Left ventricle myocardium superior (tissue), 1 donor: ENCODE data around the gene MLNR. TPM values are rescaled to one million over a fixed set of nuclear protein-coding genes. Genes with fewer than 3 reads are reported as not detected.

Source experiments
- ATAC-seq: fragments of 200-7000 bp; cut with Tn5 transposase; one replicate; pipeline ENCODE4 v1.9.1; 2020; ENCODE audit warnings: mild to moderate bottlenecking, moderate library complexity
- DNase-seq: peaks from one replicate; pipeline ENCODE4 v3.0.0-alpha.2; 2020
- intact Hi-C: fragments of 100-400 bp; cut with micrococcal nuclease; formaldehyde crosslinking; loops from one replicate; pipeline ENCODE4 v1.11.0; 2022
- total RNA-seq: library from RNA; stranded (reverse); fragmentation: NEBNext Ultra II Directional; extraction: Animal tissue kit (Norgen Biotek cat#: 25700); gene quantifications from one replicate; pipeline ENCODE4 v1.2.1, GENCODE V29; 2021
- donor health status: DM: no; HTN: yes; CAD: no; lungs with severe emphysema.

The MLNR gene
- total RNA-seq, 1 donor from 2014 or later, result not detected

DNA sequence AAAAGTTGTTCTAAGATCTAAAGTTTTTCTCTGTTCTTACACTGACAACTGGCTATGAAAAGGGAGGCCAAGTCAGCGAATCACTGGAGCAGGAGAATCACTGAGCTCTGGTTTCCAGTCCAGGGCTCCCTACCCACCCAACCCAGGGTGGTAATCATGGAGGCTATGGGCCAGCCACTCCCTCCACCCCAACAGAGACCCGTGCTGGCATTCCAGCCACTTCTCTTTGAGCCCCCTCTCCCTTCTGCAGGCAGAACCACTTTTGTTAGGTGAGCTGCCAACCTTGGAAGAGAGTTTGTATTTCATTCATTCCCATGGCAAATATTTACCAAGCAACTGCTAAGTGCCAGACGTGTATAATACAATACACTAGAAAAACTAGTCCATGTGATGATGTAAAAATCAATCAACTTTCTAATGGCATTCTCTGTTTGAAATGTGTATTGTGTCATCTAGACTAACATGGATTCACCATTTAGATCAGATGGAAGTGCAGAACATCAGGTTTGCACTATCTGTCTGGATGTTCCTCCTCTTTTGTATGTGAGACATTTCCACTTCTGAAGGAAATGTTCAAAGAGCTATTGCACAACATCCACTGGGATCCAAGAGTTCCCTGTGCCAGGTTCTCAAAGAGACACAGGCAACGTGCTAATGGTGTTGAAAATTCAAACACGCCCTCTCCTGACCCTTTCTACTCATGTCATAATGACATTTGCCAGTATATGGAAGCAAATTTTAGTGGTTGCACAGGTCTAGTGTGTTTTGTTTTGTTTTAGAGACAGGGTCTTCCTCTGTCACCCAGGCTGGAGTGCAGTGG, 5.3 kb downstream of the MLNR start:
- intact Hi-C loops, result no loop called here
- DNase-seq (no peak), ATAC-seq (peak; percentile 88)

DNA sequence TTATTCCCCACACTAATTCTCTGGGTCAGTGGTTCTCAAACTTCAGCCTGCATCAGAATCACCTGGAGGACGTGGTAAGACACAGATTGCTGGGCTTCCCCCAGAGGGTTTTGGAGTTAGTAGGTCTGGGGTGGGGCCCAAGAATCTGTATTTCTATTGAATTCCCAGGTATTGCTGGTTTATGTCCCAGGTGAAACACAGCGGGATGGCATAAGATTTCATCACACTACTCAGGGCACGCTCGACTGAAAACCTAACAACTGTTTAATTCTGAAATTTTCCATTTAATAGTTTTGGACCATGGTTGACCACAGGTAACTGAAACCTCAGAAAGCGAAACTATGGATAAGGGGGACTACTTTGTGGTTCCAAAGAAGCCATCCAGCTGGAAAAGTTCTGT, 6.5 kb downstream of the MLNR start:
- no peak for DNase-seq
- intact Hi-C loops, result no loop called here
- no peak for ATAC-seq

DNA sequence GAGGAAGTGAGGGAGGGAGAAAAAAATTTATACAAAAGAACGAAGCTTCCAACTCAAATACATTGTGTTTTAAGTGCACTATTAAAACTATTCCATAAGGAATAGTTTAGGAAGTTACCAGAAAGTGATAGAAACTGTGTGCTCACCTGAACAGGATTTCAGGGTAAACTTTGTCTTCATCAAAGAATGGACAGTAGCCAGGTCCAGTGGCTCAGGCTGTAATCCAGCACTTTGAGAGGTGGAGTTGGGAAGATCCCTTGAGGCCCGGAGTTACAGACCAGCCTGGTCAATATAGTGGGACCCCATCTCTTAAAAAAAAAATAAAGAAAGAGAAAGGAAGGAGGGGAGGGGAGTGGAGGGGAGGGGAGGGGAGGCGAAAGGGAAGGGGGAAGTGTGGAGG, 14.6 kb downstream of the MLNR start:
- DNase-seq (no peak), ATAC-seq (no peak)
- intact Hi-C loops, result no loop called here

DNA sequence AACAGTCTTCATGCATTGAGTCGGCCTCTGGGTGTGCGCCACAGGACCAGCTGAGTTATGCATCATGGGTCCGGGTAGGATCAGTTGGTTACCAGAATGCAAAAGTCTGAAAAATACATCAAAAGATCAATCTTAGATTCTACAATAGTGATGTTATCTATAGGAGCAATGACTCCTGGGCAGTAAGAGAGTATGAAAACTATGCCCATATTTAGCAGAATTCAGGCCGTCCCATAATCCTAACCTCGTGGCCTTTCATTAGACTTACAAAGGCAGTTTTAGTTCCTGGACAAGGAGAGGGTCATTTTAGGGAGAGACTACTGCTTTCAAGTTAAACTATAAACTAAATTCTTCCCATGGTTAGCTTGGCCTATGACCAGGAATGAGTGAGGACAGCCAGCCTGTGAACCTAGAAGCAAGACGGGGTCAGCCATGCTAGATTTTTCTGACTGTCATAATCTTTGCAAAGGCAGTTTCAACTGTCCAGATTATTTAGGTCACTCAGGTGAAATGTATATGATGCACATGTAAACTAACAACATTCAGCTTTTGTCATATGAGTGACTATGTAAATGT, 15.8 kb downstream of the MLNR start:
- no peak for ATAC-seq
- DNase-seq, result no peak
- intact Hi-C loops, result no loop called here

DNA sequence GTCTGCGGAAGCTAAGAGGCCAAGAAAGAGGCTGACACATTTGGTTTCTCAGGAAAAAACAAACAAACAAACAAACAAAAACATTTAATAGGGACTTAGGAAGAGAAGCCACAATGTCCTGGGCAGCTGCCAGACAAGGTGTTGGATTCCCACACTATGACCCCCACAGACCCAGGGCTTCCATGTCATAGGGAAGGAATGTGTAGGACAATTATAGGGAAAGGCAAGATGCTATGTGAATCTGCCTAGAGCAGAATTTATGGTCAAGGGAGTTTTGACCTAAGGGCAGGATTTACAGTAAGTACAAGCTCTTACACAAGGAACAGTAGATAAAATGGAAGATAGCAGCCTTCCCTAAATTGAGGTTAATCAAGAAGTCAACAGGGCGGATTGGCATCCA, 18.5 kb downstream of the MLNR start:
- ATAC-seq (no peak), DNase-seq (no peak)
- intact Hi-C loops, result no loop called here

DNA sequence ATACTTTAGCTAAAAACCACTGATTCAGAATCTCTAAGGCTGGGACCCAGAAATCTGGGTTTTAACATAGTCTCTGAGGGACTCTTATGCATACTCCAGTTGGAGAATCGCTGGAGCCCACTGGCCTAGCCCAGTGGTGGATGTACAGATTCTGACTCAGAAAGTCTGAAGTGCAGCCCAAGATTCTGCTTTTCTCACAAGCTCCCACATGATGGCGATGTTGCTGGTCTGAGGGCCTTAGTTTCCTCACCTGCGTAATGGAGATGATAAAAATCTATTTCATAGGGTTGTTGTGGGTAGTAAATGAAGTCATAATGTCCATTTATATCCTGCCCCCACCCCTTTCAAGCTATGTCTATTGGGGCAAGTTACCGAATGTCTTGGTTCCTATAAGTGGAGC, 19.9 kb downstream of the MLNR start:
- DNase-seq, result no peak
- intact Hi-C loops, result loop anchor here (10.0 kb wide), 1 partner anchor 145 kb away; no protein-coding TSS in a partner anchor
- no peak for ATAC-seq

DNA sequence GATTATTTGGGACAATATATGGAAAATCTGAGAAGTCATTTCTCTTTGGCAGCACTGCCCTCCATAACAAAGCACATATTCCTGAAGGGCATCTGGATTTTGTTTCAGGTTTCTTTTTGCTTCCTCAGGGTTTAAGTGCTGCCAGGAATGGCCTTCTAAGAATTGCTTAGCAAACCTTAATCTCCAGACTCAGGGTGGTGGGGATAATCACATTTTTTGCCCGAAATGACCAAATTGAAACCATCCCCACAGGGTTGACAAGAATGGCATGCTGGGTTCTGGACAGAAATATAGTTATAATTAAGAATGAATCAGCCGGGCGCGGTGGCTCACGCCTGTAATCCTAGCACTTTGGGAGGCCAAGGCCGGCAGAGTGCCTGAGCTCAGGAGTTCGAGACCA, 21.2 kb downstream of the MLNR start:
- ATAC-seq (no peak), DNase-seq (no peak)
- intact Hi-C loops, result loop anchor here (10.0 kb wide), 1 partner anchor 146 kb away; no protein-coding TSS in a partner anchor

DNA sequence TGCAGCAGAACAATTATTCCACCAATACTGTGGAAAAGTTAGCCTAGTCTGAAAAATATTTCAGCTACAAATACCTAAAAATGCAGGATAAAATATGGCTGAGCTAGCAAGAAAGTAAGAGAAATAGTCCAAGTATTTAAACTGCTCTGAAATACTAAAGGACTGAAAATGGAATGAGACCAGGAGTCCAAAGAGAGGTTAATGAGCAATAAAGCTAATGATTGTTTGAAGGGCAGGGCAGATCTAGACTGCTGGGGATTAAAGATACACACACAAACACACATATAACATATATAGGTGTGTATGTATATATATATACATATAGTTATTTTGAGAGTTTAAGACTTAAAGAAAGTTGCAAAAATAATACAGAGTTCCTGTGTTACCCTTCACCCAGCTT, 25.0 kb downstream of the MLNR start:
- no peak for ATAC-seq
- intact Hi-C loops, result loop anchor here (10.0 kb wide), 1 partner anchor 150 kb away; no protein-coding TSS in a partner anchor
- DNase-seq, result no peak

DNA sequence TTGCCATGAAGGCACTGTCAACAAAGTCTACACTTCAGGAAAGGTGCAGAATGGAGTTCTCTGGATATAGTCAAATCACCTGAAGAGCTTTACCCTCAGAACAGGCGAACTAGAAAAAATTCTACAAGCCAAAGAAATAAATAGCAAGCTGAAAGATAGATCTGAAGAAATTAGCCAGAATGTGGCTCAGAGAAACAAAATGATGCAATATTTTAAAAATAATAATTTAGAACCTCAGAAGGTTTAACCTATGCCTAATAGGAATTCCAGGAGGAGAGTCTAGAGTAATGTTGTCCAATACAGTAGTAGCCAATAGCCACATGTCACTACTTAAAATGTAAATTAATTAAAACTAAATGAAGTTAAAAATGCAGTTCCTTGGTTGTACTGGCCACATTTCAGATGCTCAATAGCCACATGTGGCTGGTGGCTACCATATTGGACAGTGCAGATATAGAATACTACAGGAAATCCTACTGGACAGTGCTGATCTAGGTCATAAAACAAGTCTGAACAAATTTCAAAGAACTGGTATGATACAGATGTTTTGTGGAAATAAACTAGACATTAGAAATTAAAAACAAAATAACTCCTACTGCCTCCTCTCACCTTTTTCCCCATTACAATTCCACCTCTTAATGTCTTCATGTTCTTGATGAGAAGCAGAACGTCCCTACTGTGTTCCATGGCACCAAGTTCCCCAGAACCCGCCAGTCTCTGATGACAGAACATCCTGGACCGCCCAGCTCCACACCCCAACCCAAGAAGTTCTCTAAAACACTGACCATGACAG, 26.9 kb downstream of the MLNR start:
- ATAC-seq, result peak; percentile 79
- DNase-seq, result no peak
- intact Hi-C loops, result loop anchor here (10.0 kb wide), 1 partner anchor 152 kb away; no protein-coding TSS in a partner anchor

DNA sequence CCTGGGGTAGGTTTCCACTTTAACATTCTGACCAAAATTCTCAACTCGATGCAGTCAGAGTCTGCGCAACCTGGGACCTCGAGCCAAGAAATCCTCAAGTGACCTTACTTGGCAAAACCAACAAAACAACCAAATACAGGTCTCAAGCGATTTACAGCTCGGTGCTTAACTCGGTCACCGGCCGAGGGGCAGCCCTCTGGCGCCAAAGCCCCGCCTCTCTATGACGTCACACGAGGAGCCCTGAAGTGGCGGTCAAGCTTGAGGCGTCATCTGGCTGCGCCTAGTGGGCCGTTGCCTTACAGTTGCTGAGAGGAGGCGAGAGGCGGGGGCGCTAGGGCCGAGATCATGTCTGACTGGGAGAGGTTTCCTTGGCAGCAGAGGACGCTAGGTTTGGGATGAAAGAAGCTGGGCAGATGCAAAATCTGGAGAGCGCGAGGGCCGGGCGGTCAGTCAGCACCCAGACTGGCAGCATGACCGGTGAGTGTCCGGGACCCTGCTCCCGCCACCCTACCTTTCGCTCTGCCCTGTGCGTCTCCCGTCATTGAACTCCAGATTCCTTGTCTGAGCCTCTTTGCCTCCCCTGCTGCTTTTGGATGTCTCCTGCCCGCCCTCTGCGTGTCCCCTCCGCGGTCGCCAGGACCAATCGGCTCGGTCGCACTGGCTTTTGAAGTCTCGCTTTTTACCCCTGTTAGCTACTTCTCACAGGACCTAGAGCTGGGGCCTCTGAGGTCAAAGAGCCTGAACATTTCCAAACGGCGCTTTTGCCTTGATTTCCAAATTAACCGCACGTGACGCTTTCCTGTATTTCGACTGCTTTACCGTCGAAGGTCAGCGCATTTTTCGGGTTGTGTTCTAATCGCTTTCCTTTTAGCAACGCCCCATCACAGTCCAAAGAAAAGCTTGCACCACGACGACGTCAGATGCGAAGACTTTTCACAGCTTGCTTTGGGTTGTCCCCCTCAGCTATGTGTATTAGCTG, 27.8 kb downstream of the MLNR start, which contains the start of gene CDADC1:
CDADC1 (plus strand) TSS at position 283 of the 979 bp plus-strand sequence; CDS start at position 396, 113 bp downstream.
- peak; percentile 99 for ATAC-seq
- intact Hi-C loops, result loop anchor here (10.0 kb wide), 1 partner anchor 153 kb away; no protein-coding TSS in a partner anchor
- DNase-seq, result peak; percentile 98

DNA sequence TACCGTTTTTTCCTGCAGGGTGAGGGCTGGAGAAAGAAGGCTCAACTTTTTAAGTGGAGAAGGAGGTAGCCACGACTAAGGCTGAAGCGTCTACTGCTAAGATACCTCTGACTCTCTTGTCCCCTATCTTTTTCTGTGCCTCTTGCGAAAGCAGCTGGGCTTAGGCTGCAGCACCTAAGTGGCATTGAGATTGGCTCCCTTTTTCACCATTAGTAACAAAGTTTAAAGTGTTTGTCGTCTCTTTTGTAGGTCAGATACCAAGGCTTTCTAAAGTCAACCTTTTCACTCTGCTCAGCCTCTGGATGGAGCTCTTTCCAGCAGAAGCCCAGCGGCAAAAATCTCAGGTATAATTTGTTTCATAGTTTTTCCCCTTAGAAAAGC, 28.5 kb downstream of the MLNR start:
- ATAC-seq (peak; percentile 7), DNase-seq (no peak)
- intact Hi-C loops, result loop anchor here (10.0 kb wide), 1 partner anchor 154 kb away; no protein-coding TSS in a partner anchor

DNA sequence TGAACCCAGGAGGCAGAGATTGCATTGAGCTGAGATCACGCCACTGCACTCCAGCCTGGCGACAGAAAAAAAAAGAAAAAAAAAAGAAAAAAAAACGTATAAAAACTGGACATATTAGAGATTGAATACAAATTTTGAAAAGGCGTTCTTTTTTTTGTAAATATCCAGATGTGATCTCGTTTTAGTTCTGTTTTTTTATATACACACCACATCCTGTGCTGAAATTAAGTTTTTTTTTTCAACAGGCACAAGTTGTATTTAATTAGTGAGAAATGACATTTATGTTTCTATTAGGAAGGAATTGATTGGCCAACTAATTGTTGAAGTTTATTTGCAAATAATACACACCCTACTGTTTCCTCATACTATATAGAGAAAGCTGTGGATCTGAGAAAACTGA, 31.2 kb downstream of the MLNR start:
- DNase-seq, result no peak
- intact Hi-C loops, result no loop called here

DNA sequence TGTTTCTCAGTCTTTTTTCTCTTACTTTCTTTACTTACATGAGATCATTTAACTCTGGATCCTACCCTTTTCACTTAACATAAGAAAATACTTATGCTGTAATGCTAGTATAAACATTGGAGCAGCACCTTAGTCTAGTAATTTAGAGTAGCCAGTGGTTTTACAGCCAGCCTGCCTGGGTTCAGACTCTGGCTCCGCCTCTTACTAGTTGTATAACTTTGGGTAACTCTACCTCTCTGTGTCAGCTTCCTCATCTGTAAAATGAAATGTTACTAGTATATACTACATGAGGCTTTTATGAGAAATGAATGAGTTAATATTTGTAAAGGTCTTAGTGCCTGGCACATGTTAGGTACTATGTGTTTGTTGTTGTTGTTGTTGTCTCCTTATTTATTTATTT, 33.2 kb downstream of the MLNR start:
- intact Hi-C loops, result no loop called here
- no peak for ATAC-seq
- no peak for DNase-seq

More for the DNA sequence above, 31.2 kb downstream of the MLNR start:
- no peak for ATAC-seq

DNA sequence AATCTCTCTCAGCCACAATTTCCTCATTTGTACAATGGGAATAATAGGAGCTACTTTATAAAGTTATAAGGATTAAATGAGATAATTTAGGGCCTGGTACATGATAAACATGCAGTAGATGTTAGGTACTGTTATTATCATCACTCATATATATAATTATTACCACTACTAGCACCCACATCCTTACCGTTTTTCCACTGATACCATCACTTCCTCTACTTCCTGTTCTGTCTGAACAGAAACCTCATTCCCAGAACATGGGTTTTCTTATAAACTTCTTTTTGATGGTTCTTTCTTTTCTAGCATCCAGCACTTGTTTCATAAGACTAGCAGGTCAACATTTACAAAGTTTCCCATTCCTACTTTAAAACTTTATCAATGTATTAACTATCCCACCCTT, 33.9 kb downstream of the MLNR start:
- DNase-seq, result no peak
- no peak for ATAC-seq
- intact Hi-C loops, result no loop called here

DNA sequence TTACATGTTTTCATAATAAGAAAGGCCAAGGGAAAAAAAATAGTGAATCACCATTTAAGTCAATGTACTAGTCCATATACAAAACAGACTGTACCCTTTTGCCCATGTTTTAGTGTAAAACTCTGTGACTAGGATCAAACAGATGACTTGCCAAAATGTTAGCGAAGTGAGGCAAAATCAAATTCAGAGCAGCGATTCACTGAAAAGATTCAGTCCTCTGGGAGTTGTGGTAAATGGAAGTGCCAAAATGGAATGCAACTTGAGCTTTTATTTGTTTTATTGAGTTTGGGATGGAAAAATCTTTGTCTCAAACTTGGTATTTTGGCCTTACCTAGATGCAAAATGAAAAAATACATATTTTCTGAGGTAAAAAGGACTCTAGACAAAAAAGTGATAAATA, 36.7 kb downstream of the MLNR start:
- intact Hi-C loops, result no loop called here
- no peak for DNase-seq
- ATAC-seq, result no peak

DNA sequence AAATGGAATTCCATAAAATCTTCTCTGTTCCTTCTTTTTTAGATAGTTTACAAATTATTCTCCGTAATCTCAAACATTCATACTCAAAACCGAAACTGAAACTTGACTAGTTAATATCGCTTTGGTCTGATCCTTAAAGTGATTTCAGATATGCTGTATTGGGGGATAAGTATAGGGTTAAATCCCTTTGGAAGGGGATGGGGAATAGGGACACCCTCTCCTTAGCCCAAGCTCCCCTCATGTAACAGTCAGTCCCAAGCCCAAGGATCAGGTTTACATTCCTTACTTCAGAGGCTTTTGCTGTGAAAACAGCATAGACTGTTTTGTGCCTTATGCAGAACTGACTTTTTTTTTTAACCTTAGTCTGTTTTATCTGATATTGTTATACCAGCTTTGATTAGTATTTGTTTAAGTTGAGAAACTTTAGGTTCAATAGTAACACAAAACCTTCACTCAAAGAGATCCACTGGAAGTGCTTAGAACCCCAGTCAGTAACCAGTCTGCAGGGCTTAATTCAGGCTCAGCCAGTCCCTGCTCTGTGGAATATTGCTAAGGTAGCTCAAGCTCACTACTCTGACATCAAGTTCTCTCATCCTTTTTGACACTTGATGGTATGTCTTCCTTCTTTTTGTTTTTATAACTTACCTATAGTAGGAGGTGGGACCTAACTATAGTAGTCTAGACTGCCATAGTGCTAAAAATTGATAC, 38.1 kb downstream of the MLNR start:
- intact Hi-C loops, result no loop called here
- ATAC-seq, result no peak
- no peak for DNase-seq

DNA sequence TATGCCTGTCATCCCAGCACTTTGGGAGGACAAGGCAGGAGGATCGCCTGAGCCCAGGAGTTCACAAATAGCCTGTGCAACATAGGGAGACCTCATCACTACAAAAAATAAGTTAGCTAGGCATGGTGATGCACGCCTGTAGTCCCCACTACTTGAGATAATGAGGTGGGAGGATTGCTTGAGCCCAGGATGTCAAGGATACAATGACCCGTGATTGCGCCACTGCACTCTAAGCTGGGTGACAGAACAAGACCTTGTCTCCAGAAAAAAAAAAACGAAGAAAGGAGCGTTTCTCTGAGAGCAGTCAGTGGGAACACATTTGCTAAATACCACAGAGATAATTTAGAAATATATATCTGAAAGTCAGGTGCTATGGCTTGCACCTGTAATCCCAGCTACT, 39.4 kb downstream of the MLNR start:
- intact Hi-C loops, result no loop called here

DNA sequence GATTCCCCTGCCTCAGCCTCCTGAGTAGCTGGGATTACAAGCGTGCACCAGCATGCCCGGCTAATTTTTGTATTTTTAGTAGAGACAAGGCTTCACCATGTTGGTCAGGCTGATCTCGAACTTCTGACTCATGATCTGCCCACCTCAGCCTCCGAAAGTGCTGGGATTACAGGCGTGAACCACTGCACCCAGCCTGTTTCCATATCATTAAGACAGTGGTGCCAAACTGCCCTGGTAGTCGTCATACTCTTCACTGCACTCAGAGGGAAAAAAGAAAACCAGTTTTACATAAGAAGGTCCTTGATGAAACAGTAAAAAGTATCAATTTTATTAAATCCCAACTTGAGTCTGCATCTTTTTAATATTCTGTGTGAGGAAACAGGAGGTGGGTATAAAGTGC, 42.5 kb downstream of the MLNR start:
- ATAC-seq (no peak), DNase-seq (no peak)
- intact Hi-C loops, result no loop called here

More for the DNA sequence above, 39.4 kb downstream of the MLNR start:
- DNase-seq (no peak), ATAC-seq (no peak)
